AG09319 (cell line): Measurements from ENCODE around the gene CACNA2D4.

Experiments used
- DNase-seq: peaks from one replicate; pipeline ENCODE4 v3.0.0-alpha.2; 2010; ENCODE audit warnings: low read depth; ENCODE audit errors: extremely low read depth
- CTCF ChIP-seq: IDR thresholded peaks from 2 replicates; pipeline ENCODE4 v1.5.1; 2011; ENCODE audit warnings: low read depth, mild to moderate bottlenecking, inconsistent platforms, low read length, moderate library complexity

CACNA2D4 gene

GRCh38 chr12:1915082-1915968, 3.1 kb downstream of the CACNA2D4 start:
- no peak for DNase-seq
- no peak for TF ChIP-seq CTCF

GRCh38 chr12:1914114-1914911, 4.1 kb downstream of the CACNA2D4 start:
- no peak for TF ChIP-seq CTCF
- no peak for DNase-seq

GRCh38 chr12:1913377-1914113, 4.9 kb downstream of the CACNA2D4 start:
- DNase-seq: no peak
- no peak for TF ChIP-seq CTCF

- TF ChIP-seq CTCF: no peak
- no peak for DNase-seq
These were observed 5.7 kb downstream of the CACNA2D4 start for GRCh38 chr12:1912580-1913376.

GRCh38 chr12:1911598-1912575, 6.6 kb downstream of the CACNA2D4 start:
- TF ChIP-seq CTCF: no peak
- no peak for DNase-seq

- no peak for TF ChIP-seq CTCF
These were observed 8.0 kb downstream of the CACNA2D4 start for GRCh38 chr12:1910468-1910867.

More at GRCh38 chr12:1910468-1910867, 8.0 kb downstream of the CACNA2D4 start:
- DNase-seq: no peak
